Cardiac septum (tissue), 1 donor: ENCODE results near the gene SGTA. TPM values are rescaled to one million over a fixed set of nuclear protein-coding genes. Genes with fewer than 3 reads are reported as not detected.
A peak's percentile ranks its signal among the peaks of the same experiment; 100 is the strongest.
"Not testable (repeated sequence)": the region's sequence is repeated elsewhere in the genome, so short reads cannot be mapped to it uniquely, and the experiment has no call there.

Source experiments
- DNase-seq: peaks from one replicate; pipeline ENCODE4 v3.0.0-alpha.2; 2020; ENCODE audit warnings: low spot score
- intact Hi-C: fragments of 100-400 bp; cut with DNase I; formaldehyde crosslinking; loops from one replicate; pipeline ENCODE4 v1.14.0; 2022
- total RNA-seq: library from RNA; stranded (reverse); fragmentation: NEBNext Ultra II Directional; extraction: Animal tissue kit (Norgen Biotek cat#: 25700); gene quantifications from one replicate; pipeline ENCODE4 v1.2.1, GENCODE V29; 2021
- donor health status: DM: no; HTN: no; CAD: no.

The SGTA gene
- total RNA-seq, 1 donor from 2014 or later, result 54.1 TPM

DNA sequence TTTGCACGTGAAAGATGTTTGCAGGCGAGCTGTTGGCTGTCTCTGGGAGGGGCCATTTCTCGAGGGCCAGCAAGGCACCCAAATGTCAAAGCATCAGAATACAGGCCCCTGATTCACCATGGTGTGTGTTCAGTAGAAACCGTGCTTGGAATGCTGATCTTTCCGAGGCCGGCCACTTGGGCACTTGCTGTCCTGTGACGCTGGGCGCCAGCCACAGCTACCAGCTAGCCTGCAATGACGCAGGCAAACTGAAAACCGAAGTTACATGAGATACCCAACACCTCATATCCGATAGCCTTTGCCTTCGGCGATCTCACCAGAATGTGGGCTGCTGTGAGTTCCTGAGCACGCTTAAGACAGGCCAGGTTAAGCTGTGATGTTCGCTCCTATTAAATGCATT, 14.2 kb upstream of the SGTA start:
- DNase-seq, result no peak
- intact Hi-C loops, result no loop called here

DNA sequence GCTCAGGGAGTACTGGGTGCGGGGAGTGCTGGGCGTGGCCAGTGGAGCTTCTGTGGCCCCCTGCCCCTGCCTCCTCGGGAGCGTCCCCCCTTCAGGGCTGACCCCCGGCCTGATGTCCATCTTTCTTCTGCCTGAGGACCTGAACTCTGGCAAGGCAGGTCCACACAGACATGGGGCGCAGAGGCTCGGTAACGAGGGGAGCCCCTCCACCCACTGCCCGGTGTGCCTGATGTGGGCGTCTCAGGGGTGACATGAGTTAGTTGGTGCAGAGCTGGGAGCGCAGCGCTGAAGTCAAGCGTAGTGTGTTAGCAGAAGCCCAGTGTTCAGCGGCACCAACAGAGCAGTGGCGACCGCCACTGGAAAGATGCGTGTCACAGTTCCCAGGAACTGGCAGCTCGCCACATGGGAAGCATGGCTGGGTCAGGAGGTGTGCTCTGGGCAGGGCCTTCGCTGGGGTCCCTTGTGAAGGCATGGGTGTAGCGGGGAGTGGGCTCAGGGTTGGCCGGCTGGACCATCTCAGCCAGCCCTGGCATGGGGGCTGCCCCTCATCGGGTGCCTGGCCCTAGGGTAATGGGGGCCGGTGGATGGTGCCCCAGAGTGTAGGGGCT, 13.7 kb upstream of the SGTA start:
- no peak for DNase-seq
- intact Hi-C loops, result no loop called here

DNA sequence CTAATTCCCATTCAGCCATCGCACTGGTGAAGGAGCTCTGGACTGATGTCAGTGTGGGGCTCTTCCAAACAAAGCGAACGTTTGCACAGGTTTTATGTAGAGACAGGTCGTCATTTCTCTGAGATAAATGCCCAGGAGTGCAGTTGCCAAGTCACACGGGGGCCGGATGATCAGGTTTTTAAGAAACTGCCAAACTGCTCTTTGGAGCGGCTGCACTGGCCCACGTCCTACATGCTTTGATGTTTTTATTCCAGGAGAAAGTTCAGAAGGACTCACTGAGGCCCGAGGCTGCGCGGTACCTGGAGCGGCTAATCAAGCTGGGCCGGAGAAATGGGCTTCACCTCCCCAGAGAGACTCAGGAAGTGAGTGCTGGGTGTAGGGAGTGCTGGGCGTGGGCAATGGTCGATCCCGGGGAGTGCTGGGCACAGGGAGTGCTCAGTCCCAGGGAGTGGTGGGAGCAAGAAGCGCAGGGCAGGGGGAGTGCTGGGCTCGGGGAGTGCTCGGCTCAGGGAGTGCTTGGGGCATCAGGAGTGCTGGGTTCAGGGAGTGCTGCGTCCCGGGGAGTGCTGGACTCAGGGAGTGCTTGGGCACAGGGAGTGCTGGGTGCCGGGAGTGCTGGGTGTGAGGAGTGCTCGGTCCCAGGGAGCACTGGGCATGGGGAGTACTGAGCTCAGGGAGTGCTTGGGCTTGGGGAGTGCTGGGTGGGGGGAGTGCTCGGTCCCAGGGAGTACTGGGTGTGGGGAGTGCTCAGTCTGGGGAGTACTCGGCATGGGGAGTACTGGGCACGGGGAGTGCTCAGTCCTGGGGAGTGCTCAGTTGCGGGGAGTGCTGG, 13.0 kb upstream of the SGTA start:
- intact Hi-C loops, result no loop called here
- no peak for DNase-seq

DNA sequence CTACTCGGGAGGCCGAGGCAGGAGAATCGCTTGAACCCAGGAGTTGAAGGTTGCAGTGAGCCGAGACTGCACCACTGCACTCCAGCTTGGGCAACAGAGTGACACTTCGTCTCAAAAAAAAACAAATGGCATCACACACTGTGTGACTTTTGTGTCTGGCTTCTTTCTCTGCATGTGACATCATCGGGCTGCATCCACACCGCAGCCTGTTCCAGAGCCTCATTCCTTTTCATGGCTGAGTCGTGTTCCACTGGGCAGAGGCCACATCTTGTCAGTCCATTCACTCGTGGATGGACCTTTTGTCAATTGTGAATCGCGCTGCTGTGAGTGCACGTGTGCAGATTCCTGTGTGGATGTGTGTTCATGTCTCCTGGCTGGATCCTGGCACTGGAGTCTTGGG, 10.5 kb upstream of the SGTA start:
- DNase-seq, result no peak
- intact Hi-C loops, result no loop called here

DNA sequence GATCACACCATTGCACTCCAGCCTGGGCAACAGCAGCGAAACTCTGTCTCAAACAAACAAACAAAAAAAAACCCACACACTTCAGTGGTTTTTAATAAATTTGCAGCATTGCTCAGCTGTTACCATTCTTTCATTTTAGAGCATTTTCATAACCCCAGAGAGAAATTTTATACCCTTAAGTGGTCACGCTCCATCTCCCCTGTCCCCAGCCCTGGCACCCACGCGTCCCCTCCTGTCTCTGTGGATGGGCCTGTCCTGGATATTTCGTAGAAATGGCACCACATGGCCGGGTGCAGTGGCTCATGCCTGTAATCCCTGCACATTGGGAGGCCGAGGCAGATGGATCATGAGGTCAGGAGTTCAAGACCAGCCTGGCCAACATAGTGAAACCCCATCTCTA, 10.1 kb upstream of the SGTA start:
- intact Hi-C loops, result no loop called here
- DNase-seq, result no peak

DNA sequence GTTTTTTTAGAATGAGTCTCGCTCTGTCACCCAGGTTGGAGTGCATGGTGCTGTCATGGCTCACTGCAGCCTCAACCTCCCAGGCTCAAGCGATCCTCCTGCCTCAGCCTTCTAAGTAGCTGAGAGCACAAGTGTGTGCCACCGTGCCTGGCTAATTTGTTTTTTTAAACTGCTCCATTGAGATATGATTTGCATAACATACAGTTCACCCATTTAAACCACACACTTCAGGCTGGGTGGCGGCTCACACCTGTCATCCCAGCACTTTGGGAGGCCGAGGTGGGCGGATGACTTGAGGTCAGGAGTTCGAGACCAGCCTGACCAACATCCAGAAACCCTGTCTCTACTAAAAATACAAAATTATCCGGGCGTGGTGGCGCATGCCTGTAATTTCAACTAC, 9.6 kb upstream of the SGTA start:
- DNase-seq, intact Hi-C loops: not testable (repeated sequence)

DNA sequence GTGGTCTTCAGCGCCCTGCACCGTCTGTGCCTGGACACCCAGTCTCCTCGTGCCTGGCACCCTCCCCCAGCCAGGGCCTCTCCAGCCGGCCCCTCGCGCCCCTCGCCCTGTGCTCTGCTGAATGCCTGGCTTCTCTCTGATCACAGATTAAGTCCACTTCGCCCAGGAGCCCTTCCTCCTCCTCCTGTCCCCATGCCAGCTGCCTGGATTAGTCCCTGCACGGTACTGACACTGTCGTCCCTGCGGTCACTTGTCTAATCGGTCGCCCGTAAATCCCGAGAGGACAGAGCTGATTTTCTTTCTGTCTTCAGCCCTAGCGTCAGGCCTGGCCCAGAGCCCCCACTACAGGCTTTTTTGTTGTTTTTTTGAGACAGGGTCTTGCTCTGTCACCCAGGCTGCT, 8.8 kb upstream of the SGTA start:
- intact Hi-C loops, result no loop called here
- DNase-seq, result no peak

DNA sequence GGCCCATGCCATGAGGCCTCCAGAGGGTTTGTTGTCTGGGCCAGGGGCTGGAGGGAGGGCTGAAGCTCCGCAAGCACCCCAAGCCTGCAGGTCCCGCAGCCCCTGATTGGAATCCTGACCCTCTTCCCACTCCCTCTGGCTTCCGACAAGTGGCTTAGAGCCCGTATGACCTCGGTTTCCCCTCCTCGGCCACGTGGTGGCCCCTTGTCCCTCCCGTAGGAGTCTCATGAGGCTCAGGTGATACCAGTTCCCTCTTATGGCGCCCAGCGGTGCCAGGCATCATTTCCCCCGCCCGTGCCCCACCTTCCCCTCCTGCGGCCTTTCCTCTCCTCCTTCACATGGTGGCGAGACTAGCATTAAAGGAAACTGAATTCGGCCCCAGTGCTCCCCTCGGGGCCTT, 8.4 kb upstream of the SGTA start:
- no peak for DNase-seq
- intact Hi-C loops, result no loop called here

DNA sequence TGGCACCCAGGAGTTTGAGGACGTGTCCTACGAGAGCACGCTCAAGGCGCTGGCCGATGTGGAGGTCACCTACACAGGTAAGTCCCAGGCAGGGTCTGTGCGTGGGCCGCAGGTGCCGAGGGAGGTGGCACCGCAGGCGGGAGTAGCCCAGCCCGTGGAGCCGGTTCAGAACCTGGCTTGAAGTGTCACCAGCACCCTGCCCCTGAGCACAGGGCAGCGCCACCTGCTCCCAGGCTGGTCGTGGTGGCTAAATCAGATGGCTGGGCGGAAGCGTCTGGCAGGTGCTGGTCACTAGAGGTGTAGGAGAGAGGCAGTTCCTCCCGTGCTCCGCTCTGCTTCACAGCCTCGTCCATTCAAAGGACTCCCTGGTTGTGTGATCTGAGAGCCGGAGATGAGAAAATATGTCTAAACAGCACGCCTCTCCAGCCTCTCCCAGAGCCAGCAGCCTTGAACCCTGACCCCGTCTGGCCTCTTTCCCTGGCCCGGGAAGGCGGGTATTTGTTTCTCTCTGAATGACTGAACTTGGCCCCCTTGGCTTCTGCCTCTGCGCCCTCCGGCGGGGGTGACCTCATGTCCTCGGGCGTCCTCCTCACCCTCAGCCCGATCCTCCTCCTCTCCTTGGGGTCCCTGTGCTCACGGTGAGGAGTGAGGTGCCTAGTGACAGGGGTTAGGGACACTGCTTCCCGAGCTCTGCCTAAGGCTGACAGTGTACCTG, 7.6 kb upstream of the SGTA start:
- no peak for DNase-seq
- intact Hi-C loops, result no loop called here

DNA sequence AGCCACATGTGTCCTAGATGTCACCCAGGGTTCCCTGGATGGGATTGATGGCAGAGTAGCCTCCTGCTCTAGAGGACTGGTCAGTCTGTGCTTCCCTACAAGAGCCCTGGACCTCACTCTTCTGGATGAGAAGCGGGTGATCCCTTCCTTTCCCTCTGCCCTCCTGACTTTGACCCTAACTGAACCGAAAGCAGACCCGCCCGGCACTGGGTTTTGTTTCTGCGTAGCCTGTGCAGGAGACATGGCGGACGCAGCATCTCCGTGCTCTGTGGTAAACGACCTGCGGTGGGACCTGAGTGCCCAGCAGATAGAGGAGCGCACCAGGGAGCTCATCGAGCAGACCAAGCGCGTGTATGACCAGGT, 7.1 kb upstream of the SGTA start:
- no peak for DNase-seq
- intact Hi-C loops, result no loop called here

DNA sequence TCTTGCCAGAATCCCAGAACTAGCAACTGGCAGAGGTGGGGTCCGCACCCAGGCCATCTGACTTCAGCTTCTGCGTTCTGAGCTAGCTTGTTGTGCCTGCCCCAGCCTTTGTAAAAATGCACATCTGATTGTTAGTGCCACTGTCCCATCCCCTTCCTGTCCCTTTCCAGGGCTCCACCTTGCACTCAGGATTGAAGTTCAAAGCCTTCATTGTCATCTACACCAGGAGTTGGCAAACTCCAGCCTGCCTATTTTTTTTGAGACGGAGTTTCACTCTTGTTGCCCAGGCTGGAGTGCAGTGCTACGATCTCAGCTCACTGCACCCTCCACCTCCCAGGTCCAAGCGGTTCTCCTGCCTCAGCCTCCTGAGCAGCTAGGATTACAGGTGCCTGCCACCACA, 5.2 kb upstream of the SGTA start:
- DNase-seq, result no peak
- intact Hi-C loops, result no loop called here

DNA sequence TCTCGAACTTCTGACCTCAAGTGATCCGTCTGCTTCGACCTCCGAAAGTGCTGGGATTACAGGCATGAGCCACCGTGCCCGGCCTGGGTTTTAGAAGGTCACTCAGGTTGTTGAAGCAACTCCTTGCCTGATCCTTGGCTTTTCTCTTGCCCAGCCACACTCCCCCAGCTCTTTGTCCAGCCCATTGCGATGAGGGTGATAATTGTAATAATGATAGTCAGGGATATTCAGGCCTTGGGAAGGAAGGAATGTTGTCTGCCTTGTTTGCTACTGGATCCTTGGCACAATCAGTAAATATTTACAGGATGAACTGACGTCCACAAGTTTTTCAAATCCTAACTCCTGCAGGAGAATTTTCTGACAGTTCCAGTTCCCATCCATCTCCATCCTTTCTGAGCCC, 4.0 kb upstream of the SGTA start:
- no peak for DNase-seq
- intact Hi-C loops, result no loop called here

DNA sequence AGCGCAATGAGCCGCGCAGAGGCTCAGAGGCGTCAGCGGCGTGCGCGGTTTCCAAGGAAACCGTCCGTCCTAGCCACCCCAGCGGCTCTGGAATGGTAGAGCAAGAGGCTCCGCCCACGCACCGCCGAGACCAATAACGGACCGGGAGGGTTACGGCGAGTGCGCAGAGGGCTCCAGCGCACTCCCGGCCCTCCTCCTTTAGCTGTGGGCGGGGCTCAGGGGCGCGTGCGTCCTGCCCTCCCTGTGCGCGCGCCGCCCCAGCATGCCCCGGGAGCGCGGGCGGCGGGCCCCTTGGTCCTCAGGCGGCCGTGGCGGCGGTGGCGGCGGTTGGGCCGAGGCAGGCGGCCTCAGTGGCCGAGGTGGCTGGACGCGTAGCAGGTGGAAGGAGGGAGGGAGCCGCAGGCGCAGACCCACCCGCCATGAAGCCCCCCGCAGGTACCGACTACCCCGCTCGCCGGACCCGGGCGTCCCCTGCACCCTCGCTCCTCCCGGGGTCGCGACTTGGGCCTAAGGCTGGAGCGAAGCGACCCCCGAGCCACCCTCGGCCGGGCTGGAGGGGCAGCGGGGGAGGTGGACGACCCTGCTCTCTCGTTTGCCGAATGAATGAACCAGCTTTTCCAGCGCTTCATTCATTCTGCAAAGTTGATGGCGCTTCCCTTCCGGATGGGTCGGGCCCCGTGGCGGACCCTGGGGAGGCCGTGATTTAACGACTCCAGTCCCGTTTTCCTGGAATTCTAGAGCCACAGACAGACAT, 2.3 kb upstream of the SGTA start, which contains the start of gene THOP1:
Gene THOP1, plus strand, starts transcription at position 260 of the 754 bp plus-strand sequence. Its CDS starts 160 bp downstream, at position 420.
- intact Hi-C loops, result loop anchor here (2.0 kb wide), 1 partner anchor 45 kb away; the partner anchor contains the start of gene SLC39A3
- DNase-seq, result peak; percentile 98

DNA sequence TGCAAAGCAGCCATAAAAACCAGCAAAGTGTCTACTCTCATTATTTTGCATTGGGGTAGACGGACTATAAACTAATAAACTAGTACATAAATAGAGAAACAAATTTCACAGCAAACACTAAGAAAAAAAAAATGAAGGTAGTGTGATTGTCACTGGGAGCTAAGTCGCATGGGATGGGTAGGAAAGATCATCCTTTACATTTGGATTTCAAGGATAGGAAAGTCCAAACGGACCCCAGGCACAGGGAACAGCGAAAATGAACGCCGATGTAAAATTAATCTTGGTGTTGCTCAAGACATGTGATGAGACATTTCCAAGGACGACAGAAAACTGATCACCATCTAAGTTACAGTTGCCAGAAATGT, 690 bp upstream of the SGTA start:
- intact Hi-C loops, result loop anchor here (2.0 kb wide), 1 partner anchor 43 kb away; the partner anchor contains the start of gene SLC39A3
- DNase-seq, result no peak

DNA sequence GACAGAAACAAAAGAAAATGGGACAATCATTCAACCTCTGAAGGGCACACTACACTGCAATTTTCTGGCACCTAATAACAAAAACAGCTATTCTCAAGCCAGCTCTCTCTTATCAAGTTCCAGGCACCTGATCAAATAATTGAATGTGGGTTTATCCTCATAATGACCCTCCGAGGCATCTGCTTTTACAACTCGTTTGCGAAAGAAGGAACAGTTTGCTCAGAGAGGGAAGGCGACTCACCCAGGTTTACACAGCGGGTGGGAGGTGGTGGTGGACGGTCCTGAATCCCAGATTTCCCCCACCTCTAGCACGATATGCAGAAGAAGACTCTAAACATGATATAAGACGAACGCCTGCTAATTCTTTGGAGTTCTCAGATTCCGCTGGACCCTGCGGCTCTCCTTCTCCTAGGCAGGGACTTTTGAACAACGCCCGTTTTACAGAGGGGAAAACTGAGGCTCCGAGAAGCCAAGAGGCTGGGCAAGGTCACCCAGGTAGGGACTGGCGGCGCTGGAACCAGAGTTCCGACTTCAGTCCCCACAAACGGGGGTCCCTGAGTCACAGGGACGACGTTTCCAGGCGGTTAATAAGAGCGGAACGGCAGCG, 641 bp downstream of the SGTA start:
- no peak for DNase-seq
- intact Hi-C loops, result no loop called here

DNA sequence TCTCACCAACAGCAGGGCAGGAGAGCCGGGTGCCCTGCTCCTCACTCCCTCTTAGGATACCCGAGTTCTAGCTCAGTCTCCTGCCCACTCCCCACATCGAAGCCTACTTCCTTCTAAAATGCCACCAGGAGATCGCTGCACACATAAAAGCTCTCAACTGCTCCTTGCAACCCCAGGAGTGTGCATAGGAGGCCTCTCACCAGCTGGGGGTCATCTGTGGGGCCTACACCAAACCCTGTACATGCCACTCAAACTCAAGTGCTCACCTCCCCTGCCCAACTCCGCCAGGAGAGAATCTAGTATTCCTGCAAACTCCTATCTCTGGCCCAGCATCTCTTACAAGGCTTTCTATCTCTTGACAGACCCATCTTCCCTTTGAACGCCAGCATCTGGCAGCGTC, 2.8 kb downstream of the SGTA start:
- DNase-seq, result no peak
- intact Hi-C loops, result no loop called here

DNA sequence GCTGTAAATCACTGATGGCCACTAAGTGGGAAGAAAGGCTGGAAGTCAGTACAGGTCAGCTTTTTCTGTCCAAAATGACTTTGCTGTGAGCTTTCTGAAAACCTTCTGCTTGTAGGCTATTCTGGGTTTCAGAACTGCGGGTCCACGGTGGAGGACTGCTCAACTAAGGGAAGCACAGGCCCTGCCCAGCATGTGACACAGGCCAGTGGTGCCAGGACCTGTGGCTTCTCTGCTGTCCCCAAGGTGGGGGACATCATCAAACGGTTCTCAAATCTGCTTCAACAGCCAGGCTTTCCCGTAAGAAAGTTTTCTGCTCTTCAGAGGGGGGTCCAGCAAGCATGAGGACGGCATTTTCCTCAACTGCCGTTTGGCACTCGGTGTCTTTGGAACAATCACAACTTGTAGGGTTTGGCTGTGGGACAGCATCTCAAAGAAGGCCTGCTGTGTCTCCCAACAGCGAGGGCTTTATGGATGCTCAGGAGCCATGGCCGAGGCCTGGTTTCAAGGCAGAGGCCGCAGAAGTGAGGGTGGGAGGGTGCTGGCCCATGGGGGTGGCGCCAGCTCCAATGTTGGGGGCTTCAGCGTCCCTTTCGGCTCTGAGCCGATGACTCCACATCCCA, 3.8 kb downstream of the SGTA start:
- no peak for DNase-seq
- intact Hi-C loops, result no loop called here

DNA sequence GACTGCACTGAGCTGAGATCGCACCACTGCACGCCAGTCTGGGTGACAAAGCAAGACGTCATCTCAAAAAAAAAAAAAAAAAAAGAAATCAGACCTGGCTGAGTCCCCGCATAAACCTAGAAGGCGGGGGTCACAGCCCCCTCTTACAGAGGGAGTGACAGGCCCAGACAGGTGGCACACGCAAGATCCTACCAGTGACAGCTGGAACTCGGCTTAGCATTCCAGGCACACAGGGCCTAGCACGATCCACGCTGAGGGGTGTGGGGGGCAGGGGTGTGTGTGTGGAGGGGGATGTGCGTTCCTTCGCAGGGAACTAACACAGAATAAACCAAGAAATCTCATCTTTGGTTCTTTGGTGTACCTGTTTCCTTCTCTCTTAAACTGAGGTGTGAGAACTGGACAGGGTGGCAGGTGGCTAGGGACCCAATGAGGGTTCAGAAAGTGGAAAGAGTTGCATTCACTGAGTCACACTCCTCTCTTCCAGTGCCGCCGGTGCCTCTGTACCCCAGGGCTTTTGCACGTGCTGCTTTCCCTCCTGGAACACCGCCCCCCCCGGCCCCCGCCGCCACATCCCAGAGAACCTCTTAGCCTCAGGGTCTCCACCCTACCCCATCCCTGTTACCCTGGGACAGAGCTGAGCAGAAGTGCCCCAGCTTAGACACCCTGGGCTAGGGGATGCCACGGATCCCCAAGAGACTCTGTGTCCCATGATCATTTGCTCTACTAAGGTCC, 5.0 kb downstream of the SGTA start:
- intact Hi-C loops, result no loop called here
- DNase-seq, result no peak
